Natural killer cell (primary cell): ENCODE results near the gene FN3K. TPM values are rescaled to one million over a fixed set of nuclear protein-coding genes. Genes with fewer than 3 reads are reported as not detected.

ENCODE experiments used
- ATAC-seq, 3 donors: fragments of 150-1000 bp in 2 of 3; fragments of 200-7000 bp in 1 of 3; cut with Tn5 transposase; 1 replicate in 1 of 3; 2 replicates in 2 of 3; pipeline ENCODE4 v1.10.0; 2021; ENCODE audit warnings: mild to moderate bottlenecking in 2 of 3, moderate library complexity in 2 of 3
- DNase-seq, 2 donors: peaks; one replicate each; pipeline versions ENCODE4 v3.0.0 to v3.0.0-alpha.2; 2013 to 2021; ENCODE audit warnings: mixed read lengths in 1 of 2
- H3K27ac ChIP-seq: one replicate; pipeline ENCODE4 v1.5.1; 2013; ENCODE audit warnings: mild to moderate bottlenecking, low read length
- H3K27me3 ChIP-seq: one replicate; pipeline ENCODE4 v1.6.1; 2013; ENCODE audit warnings: low read length; ENCODE audit not compliant: control insufficient read depth, insufficient read depth
- H3K36me3 ChIP-seq: one replicate; pipeline ENCODE4 v1.6.1; 2013; ENCODE audit warnings: low read length; ENCODE audit not compliant: control insufficient read depth, insufficient read depth
- H3K4me1 ChIP-seq: one replicate; pipeline ENCODE4 v1.6.1; 2013; ENCODE audit warnings: low read length; ENCODE audit not compliant: control insufficient read depth, insufficient read depth
- H3K4me3 ChIP-seq: one replicate; pipeline ENCODE4 v1.5.1; 2013; ENCODE audit warnings: low read length
- H3K9me3 ChIP-seq: one replicate; pipeline ENCODE4 v1.6.1; 2013; ENCODE audit warnings: low read length; ENCODE audit not compliant: control insufficient read depth, insufficient read depth
- H3K27ac Mint-ChIP-seq, 2 donors: one replicate each; pipeline ENCODE4 v1.8.0; 2022; ENCODE audit warnings: mild to moderate bottlenecking in 2 of 2, mixed read lengths in 2 of 2, moderate library complexity in 1 of 2
- H3K27me3 Mint-ChIP-seq, 2 donors: one replicate each; pipeline ENCODE4 v1.8.0; 2022; ENCODE audit warnings: low read depth in 2 of 2, mixed read lengths in 2 of 2
- H3K36me3 Mint-ChIP-seq: one replicate; pipeline ENCODE4 v1.8.0; 2022; ENCODE audit warnings: mixed read lengths
- H3K4me1 Mint-ChIP-seq, 2 donors: one replicate each; pipeline ENCODE4 v1.8.0; 2022; ENCODE audit warnings: mixed read lengths in 2 of 2
- H3K4me3 Mint-ChIP-seq: one replicate; pipeline ENCODE4 v1.8.0; 2022; ENCODE audit warnings: mild to moderate bottlenecking, moderate library complexity, mixed read lengths
- H3K9me3 Mint-ChIP-seq, 2 donors: one replicate each; pipeline ENCODE4 v1.8.0; 2022; ENCODE audit warnings: mixed read lengths in 2 of 2
- CTCF ChIP-seq: fragments of 200-600 bp; IDR thresholded peaks from one replicate; pipeline ENCODE4 v1.8.0; 2022; ENCODE audit warnings: antibody characterized with exemption
- WGBS: methylation state at CpG from one replicate; pipeline ENCODE4 v1.1.7; 2013; ENCODE audit warnings: missing lambda C conversion rate; ENCODE audit not compliant: insufficient coverage; 5-methylcytosine and 5-hydroxymethylcytosine counted together
- intact Hi-C: fragments of 100-400 bp; cut with micrococcal nuclease; formaldehyde crosslinking; loops from one replicate; pipeline ENCODE4 v1.14.2; 2022
- total RNA-seq, 4 donors: library from RNA; stranded (reverse); fragments of 120-200 nt in 1 of 4; gene quantifications; one replicate each; pipeline versions ENCODE4 v1.2.3 to v1.2.4, GENCODE V29; 2013 to 2022

The FN3K gene
- total RNA-seq, 3 donors from 2014 or later (not counting 1 experiment from before 2014, with no cell fraction given), result 4.9 to 6.1 (median 5.5) TPM

- no peaks in the 10 kb centered on the region for H3K27me3 ChIP-seq
- no peaks in the 10 kb centered on the region for H3K36me3 ChIP-seq
- no peak for TF ChIP-seq CTCF
- H3K4me3 ChIP-seq, result no peak overlapping the region
- H3K27me3 Mint-ChIP-seq, result no peaks in the 10 kb centered on the region
- peaks cover 5 to 24% of the 10 kb centered on the region in 2 donors for H3K4me1 Mint-ChIP-seq
- ATAC-seq (peak in 1 of 3 donors; percentile 28), DNase-seq (no peak)
- H3K4me3 Mint-ChIP-seq, result no peak overlapping the region
- H3K9me3 Mint-ChIP-seq, result no peaks in the 10 kb centered on the region
- H3K4me1 ChIP-seq, result no peaks in the 10 kb centered on the region
- H3K27ac ChIP-seq, result no peak overlapping the region
- H3K9me3 ChIP-seq, result no peaks in the 10 kb centered on the region
- 91% methylated on average over 19 of the region's 19 CpGs for WGBS
- intact Hi-C loops, result no loop called here
- H3K27ac Mint-ChIP-seq, result peak overlapping the region in 1 of 2 donors; percentile 2
- no peaks in the 10 kb centered on the region for H3K36me3 Mint-ChIP-seq
Observed at GRCh38 chr17:82789051-82789592, 53.7 kb downstream of the FN3K start.

- ATAC-seq (no peak), DNase-seq (no peak)
- no peak for TF ChIP-seq CTCF
- no peaks in the 10 kb centered on the region for H3K36me3 Mint-ChIP-seq
- Histone ChIP-seq H3K4me3 (no peak overlapping the region), H3K9me3 (no peaks in the 10 kb centered on the region), H3K27ac (no peak overlapping the region), H3K36me3 (no peaks in the 10 kb centered on the region), H3K4me1 (no peaks in the 10 kb centered on the region), H3K27me3 (no peaks in the 10 kb centered on the region)
- WGBS, result 97% methylated on average over 18 of the region's 18 CpGs
- H3K4me1 Mint-ChIP-seq, result peaks cover 5 to 24% of the 10 kb centered on the region in 2 donors
- H3K4me3 Mint-ChIP-seq, result no peak overlapping the region
- no peaks in the 10 kb centered on the region for H3K27me3 Mint-ChIP-seq
- intact Hi-C loops, result no loop called here
- no peaks in the 10 kb centered on the region for H3K9me3 Mint-ChIP-seq
- H3K27ac Mint-ChIP-seq, result no peak overlapping the region
Observed at GRCh38 chr17:82789806-82790205, 54.4 kb downstream of the FN3K start.

GRCh38 chr17:82790391-82790790 is 55.0 kb downstream of the FN3K start:
- peaks cover 5 to 24% of the 10 kb centered on the region in 2 donors for H3K4me1 Mint-ChIP-seq
- Histone ChIP-seq H3K4me3 (no peak overlapping the region), H3K36me3 (no peaks in the 10 kb centered on the region), H3K4me1 (no peaks in the 10 kb centered on the region), H3K9me3 (no peaks in the 10 kb centered on the region), H3K27ac (no peak overlapping the region), H3K27me3 (no peaks in the 10 kb centered on the region)
- DNase-seq (no peak), ATAC-seq (no peak)
- no peaks in the 10 kb centered on the region for H3K36me3 Mint-ChIP-seq
- no peak for TF ChIP-seq CTCF
- H3K4me3 Mint-ChIP-seq, result no peak overlapping the region
- intact Hi-C loops, result no loop called here
- WGBS, result 96% methylated on average over 13 of the region's 13 CpGs
- no peaks in the 10 kb centered on the region for H3K9me3 Mint-ChIP-seq
- H3K27ac Mint-ChIP-seq, result peak overlapping the region in 1 of 2 donors; percentile 72
- no peaks in the 10 kb centered on the region for H3K27me3 Mint-ChIP-seq

GRCh38 chr17:82791532-82791931 is 56.1 kb downstream of the FN3K start:
- no peak for TF ChIP-seq CTCF
- Mint-ChIP-seq H3K27ac (no peak overlapping the region), H3K4me3 (no peak overlapping the region)

More at GRCh38 chr17:82791532-82791931, 56.1 kb downstream of the FN3K start:
- ATAC-seq (no peak), DNase-seq (no peak)
- Mint-ChIP-seq H3K4me1 (peaks cover 5 to 21% of the 10 kb centered on the region in 2 donors), H3K9me3 (no peaks in the 10 kb centered on the region), H3K27me3 (no peaks in the 10 kb centered on the region), H3K36me3 (no peaks in the 10 kb centered on the region)
- intact Hi-C loops, result no loop called here
- Histone ChIP-seq H3K4me3 (no peak overlapping the region), H3K36me3 (no peaks in the 10 kb centered on the region), H3K27me3 (no peaks in the 10 kb centered on the region), H3K27ac (no peak overlapping the region), H3K4me1 (no peaks in the 10 kb centered on the region), H3K9me3 (no peaks in the 10 kb centered on the region)
- 94% methylated on average over 12 of the region's 12 CpGs for WGBS
